Measurements from ENCODE around the gene GTF3C4.
"Not testable (repeated sequence)": the region's sequence is repeated elsewhere in the genome, so short reads cannot be mapped to it uniquely, and the experiment has no call there.

The GTF3C4 gene

GRCh38 chr9:132699956-132700355 lies 29.7 kb downstream of the GTF3C4 start:
- DNase-seq (ENCODE audit: low read depth in 2 of 2): no peak

GRCh38 chr9:132702254-132702653 lies 32.0 kb downstream of the GTF3C4 start:
- no peak for DNase-seq (ENCODE audit: low read depth in 2 of 2)

- DNase-seq (ENCODE audit: low read depth in 2 of 2): no peak
Measured at GRCh38 chr9:132703336-132703735, 33.1 kb downstream of the GTF3C4 start.

GRCh38 chr9:132708239-132708638 lies 38.0 kb downstream of the GTF3C4 start:
- no peak for DNase-seq (ENCODE audit: low read depth in 2 of 2)

GRCh38 chr9:132708769-132709430 lies 38.6 kb downstream of the GTF3C4 start:
- DNase-seq (ENCODE audit: low read depth in 2 of 2): no peak

- DNase-seq (ENCODE audit: low read depth in 2 of 2): no peak
Measured at GRCh38 chr9:132710333-132710732, 40.1 kb downstream of the GTF3C4 start.

- DNase-seq (ENCODE audit: low read depth in 2 of 2): not testable (repeated sequence)
Measured at GRCh38 chr9:132711152-132711551, 40.9 kb downstream of the GTF3C4 start.

GRCh38 chr9:132711846-132712245 lies 41.6 kb downstream of the GTF3C4 start:
- DNase-seq (ENCODE audit: low read depth in 2 of 2): no peak

GRCh38 chr9:132712753-132713152 lies 42.5 kb downstream of the GTF3C4 start:
- no peak for DNase-seq (ENCODE audit: low read depth in 2 of 2)

GRCh38 chr9:132716007-132716406 lies 45.7 kb downstream of the GTF3C4 start:
- DNase-seq (ENCODE audit: low read depth in 2 of 2): no peak

GRCh38 chr9:132717326-132717945 lies 47.2 kb downstream of the GTF3C4 start:
- no peak for DNase-seq (ENCODE audit: low read depth in 2 of 2)

GRCh38 chr9:132718381-132718928 lies 48.2 kb downstream of the GTF3C4 start:
- DNase-seq (ENCODE audit: low read depth in 2 of 2): not testable (repeated sequence)

- DNase-seq (ENCODE audit: low read depth in 2 of 2): no peak
Measured at GRCh38 chr9:132721661-132722060, 51.4 kb downstream of the GTF3C4 start.

- no peak for DNase-seq (ENCODE audit: low read depth in 2 of 2)
Measured at GRCh38 chr9:132722564-132723065, 52.4 kb downstream of the GTF3C4 start.

GRCh38 chr9:132723809-132724208 lies 53.5 kb downstream of the GTF3C4 start:
- DNase-seq (ENCODE audit: low read depth in 2 of 2): no peak

GRCh38 chr9:132725306-132725705 lies 55.0 kb downstream of the GTF3C4 start:
- DNase-seq (ENCODE audit: low read depth in 2 of 2): no peak

GRCh38 chr9:132726576-132727130 lies 56.4 kb downstream of the GTF3C4 start:
- no peak for DNase-seq (ENCODE audit: low read depth in 2 of 2)

- no peak for DNase-seq (ENCODE audit: low read depth in 2 of 2)
Measured at GRCh38 chr9:132728071-132728470, 57.8 kb downstream of the GTF3C4 start.

- no peak for DNase-seq (ENCODE audit: low read depth in 2 of 2)
Measured at GRCh38 chr9:132728497-132728896, 58.2 kb downstream of the GTF3C4 start.

GRCh38 chr9:132729235-132729890 lies 59.1 kb downstream of the GTF3C4 start:
- no peak for DNase-seq (ENCODE audit: low read depth in 2 of 2)

- DNase-seq (ENCODE audit: low read depth in 2 of 2): no peak
Measured at GRCh38 chr9:132730054-132731033, 60.1 kb downstream of the GTF3C4 start.
